Measurements from ENCODE around the gene TSC1. TPM values are rescaled to one million over a fixed set of nuclear protein-coding genes. Genes with fewer than 3 reads are reported as not detected.

The TSC1 gene
- total and polyA plus RNA-seq, 2 donors (not counting 3 experiments of a cell fraction or from before 2014, with no cell fraction given) = 43.9 to 51.2 TPM

GRCh38 chr9:132857031-132857430 is 87.4 kb downstream of the TSC1 start:
- no peak for FAIRE-seq
- Histone ChIP-seq H3K4me1 (ENCODE audit: control insufficient read depth, extremely low read depth, insufficient read depth, low read length) (no peaks in the 10 kb centered on the region), H3K27ac (ENCODE audit: insufficient read depth, low read depth, low read length) (no peak overlapping the region), H3K79me2 (ENCODE audit: control insufficient read depth, insufficient read depth, low read length) (no peaks in the 10 kb centered on the region), H3K9ac (replicated peaks; ENCODE audit: extremely low read depth, insufficient read depth, low read length) (no peak overlapping the region), H2AFZ (ENCODE audit: low read depth, low read length) (no peak overlapping the region), H3K9me3 (replicated peaks; ENCODE audit: control insufficient read depth, insufficient read depth, low read length) (no peaks in the 10 kb centered on the region), H3K27me3 (ENCODE audit: control insufficient read depth in 2 of 2, insufficient read depth in 2 of 2, low read length in 2 of 2) (no peaks in the 10 kb centered on the region), H3K36me3 (ENCODE audit: control insufficient read depth in 2 of 2, extremely low read depth in 1 of 2, insufficient read depth in 2 of 2, low read length in 2 of 2) (no peaks in the 10 kb centered on the region), H3K4me2 (ENCODE audit: insufficient read depth, low read length) (no peak overlapping the region), H3K4me3 (replicated peaks in 1 of 3; ENCODE audit: insufficient read depth in 1 of 3, low read depth in 1 of 3, low read length in 3 of 3) (no peak overlapping the region), H4K20me1 (replicated peaks; ENCODE audit: control insufficient read depth, extremely low read depth, insufficient read depth, low read length) (no peaks in the 10 kb centered on the region), H3K9me1 (replicated peaks; ENCODE audit: control insufficient read depth, extremely low read depth, insufficient read depth, low read length) (no peaks in the 10 kb centered on the region)
- DNase-seq (ENCODE audit: low read depth, low spot score) = no peak
- dilution Hi-C loops (cut with MboI; ENCODE audit: extremely low pct_ligation_motif_present, low sequenced_read_pairs) (no loop called here), intact Hi-C loops (cut with micrococcal nuclease) (no loop called here)
- ChIA-PET CTCF (no interaction called here), POLR2A (no interaction called here)
- TF ChIP-seq JUN (IDR thresholded peaks at IDR 0.05; ENCODE audit: borderline replicate concordance, insufficient read depth, insufficient read length, low read depth) (no peak), FOS (IDR thresholded peaks at IDR 0.05; ENCODE audit: borderline replicate concordance, insufficient read depth, low read length) (no peak), POLR2AphosphoS5 (IDR thresholded peaks at IDR 0.05; ENCODE audit: insufficient read depth, low read depth, low read length) (no peak), CTCF (IDR thresholded peaks at IDR 0.05; ENCODE audit: extremely low read depth in 1 of 2, insufficient read depth in 1 of 2, low read depth in 1 of 2, low read length in 2 of 2) (no peak), MYC (IDR thresholded peaks at IDR 0.05; ENCODE audit: low read depth, low read length) (no peak), POLR2A (IDR thresholded peaks at IDR 0.05; ENCODE audit: low read depth, low read length) (no peak), GATA2 (IDR thresholded peaks at IDR 0.05; ENCODE audit: insufficient read depth, insufficient read length, low read depth, low read length) (no peak), MAX (IDR thresholded peaks at IDR 0.05; ENCODE audit: insufficient read depth, insufficient read length) (no peak)
- BruUV-seq (replicated peaks) = no TSS peak
